ENCODE measurements around the gene ZBTB18. TPM values are rescaled to one million over a fixed set of nuclear protein-coding genes. Genes with fewer than 3 reads are reported as not detected.

ZBTB18 gene
- total RNA-seq, 1 experiment from 2014 or later: 15.2 TPM

GRCh38 chr1:244102046-244102445, 51.0 kb downstream of the ZBTB18 start:
- peaks cover 26% of the 10 kb centered on the region for H3K27me3 ChIP-seq (replicated peaks; ENCODE audit: insufficient read depth, low read depth, low read length, poor library complexity)
- no peaks in the 10 kb centered on the region for H3K9me3 ChIP-seq (ENCODE audit: low read depth, low read length, poor library complexity, severe bottlenecking)
- no peaks in the 10 kb centered on the region for H3K36me3 ChIP-seq (ENCODE audit: insufficient read depth, low read length, poor library complexity, severe bottlenecking)
- no peak for DNase-seq (ENCODE audit: low spot score)
- CTCF ChIA-PET: no interaction called here
- no TSS peak for BruUV-seq (replicated peaks)
- intact Hi-C loops (cut with micrococcal nuclease; ENCODE audit: unreplicated experiment): no loop called here
- H3K4me3 ChIP-seq (ENCODE audit: low read depth, low read length, poor library complexity, severe bottlenecking): no peak overlapping the region
- POLR2A ChIA-PET (ENCODE audit: low non-redundant PET): interaction anchor here (0.5 kb wide), 1 partner anchor 391 kb away, joined by 6 read pairs; no protein-coding TSS in a partner anchor
- H3K27ac ChIP-seq (ENCODE audit: low read depth, low read length, poor library complexity, severe bottlenecking): no peak overlapping the region
- no peak for TF ChIP-seq CTCF (conservative IDR thresholded peaks at IDR 0.05; ENCODE audit: low read depth, low read length)
- no peak for TF ChIP-seq EZH2 (IDR thresholded peaks at IDR 0.05; ENCODE audit: borderline replicate concordance, low read depth, low read length, poor library complexity, severe bottlenecking)
- H3K4me1 ChIP-seq (ENCODE audit: insufficient read depth, low read length, poor library complexity, severe bottlenecking): peaks cover 9% of the 10 kb centered on the region

- no peaks in the 10 kb centered on the region for H3K36me3 ChIP-seq (ENCODE audit: insufficient read depth, low read length, poor library complexity, severe bottlenecking)
- TF ChIP-seq EZH2 (IDR thresholded peaks at IDR 0.05; ENCODE audit: borderline replicate concordance, low read depth, low read length, poor library complexity, severe bottlenecking) (no peak), CTCF (conservative IDR thresholded peaks at IDR 0.05; ENCODE audit: low read depth, low read length) (no peak)
- no peaks in the 10 kb centered on the region for H3K9me3 ChIP-seq (ENCODE audit: low read depth, low read length, poor library complexity, severe bottlenecking)
- BruUV-seq (replicated peaks): no TSS peak
- POLR2A ChIA-PET (ENCODE audit: low non-redundant PET): interaction anchor here (0.5 kb wide), 1 partner anchor 392 kb away, joined by 6 read pairs; no protein-coding TSS in a partner anchor
- H3K27me3 ChIP-seq (replicated peaks; ENCODE audit: insufficient read depth, low read depth, low read length, poor library complexity): peaks cover 26% of the 10 kb centered on the region
- CTCF ChIA-PET: no interaction called here
- no peak for DNase-seq (ENCODE audit: low spot score)
- H3K4me3 ChIP-seq (ENCODE audit: low read depth, low read length, poor library complexity, severe bottlenecking): no peak overlapping the region
- H3K27ac ChIP-seq (ENCODE audit: low read depth, low read length, poor library complexity, severe bottlenecking): no peak overlapping the region
- H3K4me1 ChIP-seq (ENCODE audit: insufficient read depth, low read length, poor library complexity, severe bottlenecking): peaks cover 9% of the 10 kb centered on the region
- intact Hi-C loops (cut with micrococcal nuclease; ENCODE audit: unreplicated experiment): no loop called here
These were observed 51.4 kb downstream of the ZBTB18 start for GRCh38 chr1:244102468-244102867.

- BruUV-seq (replicated peaks): no TSS peak
- ChIA-PET CTCF (no interaction called here), POLR2A (ENCODE audit: low non-redundant PET) (no interaction called here)
- Histone ChIP-seq H3K9me3 (ENCODE audit: low read depth, low read length, poor library complexity, severe bottlenecking) (no peaks in the 10 kb centered on the region), H3K36me3 (ENCODE audit: insufficient read depth, low read length, poor library complexity, severe bottlenecking) (no peaks in the 10 kb centered on the region), H3K4me3 (ENCODE audit: low read depth, low read length, poor library complexity, severe bottlenecking) (no peak overlapping the region), H3K4me1 (ENCODE audit: insufficient read depth, low read length, poor library complexity, severe bottlenecking) (peaks cover 9% of the 10 kb centered on the region), H3K27me3 (replicated peaks; ENCODE audit: insufficient read depth, low read depth, low read length, poor library complexity) (peaks cover 20% of the 10 kb centered on the region), H3K27ac (ENCODE audit: low read depth, low read length, poor library complexity, severe bottlenecking) (no peak overlapping the region)
- no peak for DNase-seq (ENCODE audit: low spot score)
- intact Hi-C loops (cut with micrococcal nuclease; ENCODE audit: unreplicated experiment): no loop called here
- TF ChIP-seq CTCF (conservative IDR thresholded peaks at IDR 0.05; ENCODE audit: low read depth, low read length) (no peak), EZH2 (IDR thresholded peaks at IDR 0.05; ENCODE audit: borderline replicate concordance, low read depth, low read length, poor library complexity, severe bottlenecking) (no peak)
These were observed 53.4 kb downstream of the ZBTB18 start for GRCh38 chr1:244104309-244105060.
